Transverse colon (tissue), 4 donors: Measurements from ENCODE around the gene BLID.

Experiments
- CTCF ChIP-seq, 5 experiments: fragments of 200-600 bp in 3 of 5; fragments of 450-650 bp in 2 of 5; sonication (generic) in 3 of 5; IDR thresholded peaks; 1 replicate in 2 of 5; 2 replicates in 3 of 5; pipeline ENCODE4 v1.5.1; 2016 to 2017; ENCODE audit warnings: antibody characterized with exemption in 5 of 5, inconsistent platforms in 3 of 5, mild to moderate bottlenecking in 2 of 5, moderate library complexity in 1 of 5
- EP300 ChIP-seq: sonication (generic); formaldehyde crosslinking; IDR thresholded peaks from one replicate; pipeline ENCODE4 v1.6.1; 2017; ENCODE audit warnings: antibody characterized with exemption, low read depth
- POLR2A ChIP-seq: fragments of 450-650 bp; IDR thresholded peaks from one replicate; pipeline ENCODE4 v1.6.1; 2016; ENCODE audit warnings: antibody characterized with exemption, mild to moderate bottlenecking, moderate library complexity
- POLR2AphosphoS5 ChIP-seq, 3 donors: sonication (generic); formaldehyde crosslinking; IDR thresholded peaks; one replicate each; pipeline ENCODE4 v1.6.1; 2016; ENCODE audit warnings: antibody characterized with exemption in 3 of 3

GRCh38 chr11:122159861-122160260, 43.8 kb upstream of the BLID start:
- TF ChIP-seq CTCF (IDR thresholded peaks at IDR 0.05) (no peak), POLR2A (no peak), POLR2AphosphoS5 (IDR thresholded peaks at IDR 0.05) (no peak), EP300 (no peak)
